ENCODE results near the gene NRSN1.
"Not testable (repeated sequence)": the region's sequence is repeated elsewhere in the genome, so short reads cannot be mapped to it uniquely, and the experiment has no call there.

Gene NRSN1

GRCh38 chr6:24142733-24143132 is 16.7 kb downstream of the NRSN1 start:
- DNase-seq (ENCODE audit: low spot score): not testable (repeated sequence)

- no peak for DNase-seq (ENCODE audit: low spot score)
Measured at GRCh38 chr6:24145690-24146131, 19.7 kb downstream of the NRSN1 start.

DNA sequence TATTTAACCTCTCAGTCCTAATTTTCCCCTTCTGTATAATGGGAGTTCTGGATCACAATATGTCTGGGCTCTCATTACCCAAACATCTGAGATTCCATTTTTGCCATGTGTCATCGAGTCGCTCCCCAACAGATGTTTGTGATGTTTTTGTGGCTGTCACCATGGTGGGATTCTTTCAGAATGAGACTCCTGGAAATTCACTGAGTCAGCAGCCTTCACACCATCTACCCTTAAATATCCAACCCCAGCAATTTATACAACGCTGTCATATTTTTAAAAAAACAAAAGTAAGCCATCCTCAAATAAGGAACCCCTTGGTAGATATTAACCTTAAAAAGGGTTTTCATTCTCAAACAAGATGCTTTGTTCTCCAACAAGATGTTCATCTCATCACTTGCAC is 20.9 kb downstream of the NRSN1 start:
- no peak for DNase-seq (ENCODE audit: low spot score)

DNA sequence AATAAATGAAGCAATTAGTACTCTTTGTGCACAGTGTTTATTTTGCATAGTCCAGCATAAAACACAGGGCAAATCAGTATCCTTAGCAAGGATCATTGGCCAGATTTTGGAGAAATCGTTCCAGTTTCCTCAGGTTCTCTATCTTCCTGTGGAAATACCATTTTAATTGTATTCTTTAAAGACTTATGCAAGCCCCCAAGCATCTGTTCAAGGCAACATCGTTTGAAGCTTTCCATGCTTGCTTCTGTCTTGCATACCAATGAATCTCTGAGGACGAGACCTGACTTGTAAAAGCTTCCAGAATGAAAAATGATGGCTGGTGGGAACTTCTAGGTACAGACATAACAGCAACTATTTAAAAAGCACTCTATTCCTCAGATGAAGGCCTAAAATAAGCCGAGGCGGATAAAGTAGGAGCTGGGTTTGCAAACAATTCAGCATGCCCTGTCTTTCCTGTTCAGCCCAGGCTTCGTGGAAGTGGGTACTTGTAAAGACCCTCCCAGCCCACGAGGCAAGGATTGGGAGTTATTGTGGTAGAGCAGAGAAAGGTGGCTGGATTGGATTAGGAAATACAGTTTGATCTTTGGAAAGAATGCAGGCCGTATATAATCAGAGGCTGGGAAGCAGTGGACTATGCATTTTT is 21.6 kb downstream of the NRSN1 start:
- DNase-seq (ENCODE audit: low spot score): no peak

- DNase-seq (ENCODE audit: low spot score): no peak
Measured at GRCh38 chr6:24148154-24148570, 22.1 kb downstream of the NRSN1 start.

- DNase-seq (ENCODE audit: low spot score): no peak
Measured at GRCh38 chr6:24148684-24149083, 22.7 kb downstream of the NRSN1 start.

- no peak for DNase-seq (ENCODE audit: low spot score)
Measured at GRCh38 chr6:24149296-24149695, 23.3 kb downstream of the NRSN1 start.

DNA sequence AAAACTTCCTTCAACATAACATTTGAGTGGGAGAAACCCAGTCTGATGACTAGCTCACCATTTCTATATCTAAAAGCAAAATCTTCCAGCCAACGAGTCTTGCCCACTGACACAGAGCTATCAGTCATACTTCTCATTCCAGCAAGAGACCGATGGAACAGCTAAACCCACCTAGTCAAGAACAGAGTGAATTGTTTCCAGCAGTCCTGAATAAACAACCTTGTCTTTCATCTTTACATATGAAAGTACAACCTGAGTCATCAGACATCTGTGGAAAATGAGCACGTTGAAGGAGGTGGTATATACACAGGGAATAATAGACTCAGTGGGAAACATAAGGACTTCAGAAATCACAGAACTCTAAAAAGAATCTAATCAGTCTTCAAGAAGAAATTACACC is 23.8 kb downstream of the NRSN1 start:
- DNase-seq (ENCODE audit: low spot score): no peak

DNA sequence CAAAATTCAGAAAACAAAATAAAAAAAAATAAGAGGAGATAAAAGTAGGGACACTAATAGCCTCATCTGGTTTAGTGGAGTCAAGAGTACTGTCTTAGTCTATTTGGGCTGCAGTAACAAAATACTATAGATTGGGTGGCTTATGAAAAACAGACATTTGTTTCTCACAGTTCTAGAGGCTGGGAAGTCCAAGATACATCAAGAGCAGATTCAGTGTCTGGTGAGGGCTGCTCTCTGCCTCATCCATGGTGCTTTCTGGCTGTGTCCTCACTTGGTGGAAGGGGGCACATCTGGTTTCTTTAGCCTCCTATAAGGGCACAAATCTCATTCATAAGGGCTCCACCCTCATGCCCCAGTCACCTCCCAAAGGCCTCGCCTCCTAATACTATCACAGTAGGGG is 26.0 kb downstream of the NRSN1 start:
- no peak for DNase-seq (ENCODE audit: low spot score)

DNA sequence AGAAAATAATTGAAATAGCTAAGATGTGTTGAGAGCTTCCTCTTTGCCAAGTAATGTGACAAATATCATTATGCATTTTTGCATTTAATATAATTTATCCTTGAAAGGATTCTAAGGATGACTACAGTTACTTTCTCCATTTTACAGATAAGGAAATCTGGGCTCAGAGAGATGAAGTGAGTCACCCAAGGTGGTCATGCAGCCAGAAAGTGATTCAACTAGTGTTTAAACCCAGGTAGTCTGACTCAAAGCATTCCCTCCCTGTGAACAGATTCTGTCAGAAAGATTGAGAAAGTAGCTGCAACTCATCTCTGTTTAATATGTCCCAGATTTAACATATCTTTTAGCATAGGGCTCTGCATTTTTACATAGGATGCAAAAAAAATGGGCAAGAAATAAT is 28.1 kb downstream of the NRSN1 start:
- no peak for DNase-seq (ENCODE audit: low spot score)

DNA sequence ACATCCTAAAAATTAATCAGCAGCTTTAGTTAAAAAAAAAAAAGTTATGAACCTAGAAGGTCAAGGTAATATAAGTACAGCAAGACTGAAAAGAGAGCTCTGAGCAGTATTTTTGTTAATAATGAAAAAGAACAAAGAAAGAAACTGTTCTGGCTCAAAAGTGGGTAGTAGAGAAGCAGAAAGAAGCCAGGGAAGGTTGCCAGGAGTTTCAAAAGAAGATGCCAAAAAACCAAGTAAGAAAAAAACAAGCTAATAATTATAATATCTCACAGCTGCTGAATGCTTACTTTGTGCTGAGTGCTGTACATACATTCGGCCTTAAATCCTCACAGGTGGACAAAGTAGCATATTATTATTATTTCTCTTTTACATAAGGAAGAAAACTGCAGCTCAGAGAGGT is 31.9 kb downstream of the NRSN1 start:
- DNase-seq (ENCODE audit: low spot score): no peak

DNA sequence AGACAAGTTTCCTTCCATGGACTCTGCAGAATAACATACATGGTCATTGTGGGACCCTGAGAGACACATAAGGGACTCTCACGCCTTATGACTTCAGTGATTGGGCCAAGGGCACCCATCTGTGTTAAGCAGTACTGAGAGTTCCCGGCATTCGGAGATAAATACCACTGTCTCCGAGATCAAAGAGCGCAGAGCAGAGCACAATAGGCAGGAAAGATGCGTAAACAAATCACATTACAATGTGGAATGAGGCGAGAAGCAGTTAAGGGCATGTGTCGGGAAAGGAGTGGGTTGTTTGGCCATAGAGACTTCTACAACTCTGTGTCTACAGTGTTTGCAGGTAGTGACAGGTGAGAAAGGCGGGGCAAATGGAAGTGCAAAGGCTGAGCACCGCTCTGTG is 57.6 kb downstream of the NRSN1 start:
- DNase-seq (ENCODE audit: low spot score): no peak

- DNase-seq (ENCODE audit: low spot score): no peak
Measured at GRCh38 chr6:24186349-24186748, 60.3 kb downstream of the NRSN1 start.

DNA sequence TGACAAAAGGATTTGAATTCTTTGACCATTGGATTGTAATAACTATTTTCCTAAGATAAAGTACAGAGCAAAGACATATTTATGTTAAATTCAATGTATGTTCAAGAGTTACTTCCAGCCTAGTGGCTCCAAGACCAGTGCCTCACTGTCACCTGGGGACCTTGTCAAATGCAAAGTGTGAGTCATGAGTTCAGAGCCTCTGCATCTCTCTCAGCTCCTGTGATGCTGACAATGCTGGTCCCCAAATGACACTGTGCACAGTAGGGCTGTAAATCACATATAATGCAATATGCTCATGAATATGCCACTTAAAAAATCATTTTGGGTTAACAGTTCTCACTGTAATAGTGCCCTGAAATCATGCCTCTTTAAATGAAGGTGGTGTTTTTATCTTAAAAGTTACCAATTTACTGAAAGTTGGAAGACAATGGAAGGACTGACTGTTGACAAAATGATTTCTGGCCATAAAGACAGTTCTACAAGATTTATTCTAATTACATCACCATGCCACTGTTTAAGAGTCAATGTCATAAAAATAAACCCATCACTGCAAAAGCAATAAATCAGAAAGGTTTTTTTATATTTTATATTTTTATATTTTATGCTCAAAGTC is 62.1 kb downstream of the NRSN1 start:
- no peak for DNase-seq (ENCODE audit: low spot score)

GRCh38 chr6:24188578-24189080 is 62.6 kb downstream of the NRSN1 start:
- DNase-seq (ENCODE audit: low spot score): no peak

GRCh38 chr6:24191346-24191745 is 65.3 kb downstream of the NRSN1 start:
- no peak for DNase-seq (ENCODE audit: low spot score)

DNA sequence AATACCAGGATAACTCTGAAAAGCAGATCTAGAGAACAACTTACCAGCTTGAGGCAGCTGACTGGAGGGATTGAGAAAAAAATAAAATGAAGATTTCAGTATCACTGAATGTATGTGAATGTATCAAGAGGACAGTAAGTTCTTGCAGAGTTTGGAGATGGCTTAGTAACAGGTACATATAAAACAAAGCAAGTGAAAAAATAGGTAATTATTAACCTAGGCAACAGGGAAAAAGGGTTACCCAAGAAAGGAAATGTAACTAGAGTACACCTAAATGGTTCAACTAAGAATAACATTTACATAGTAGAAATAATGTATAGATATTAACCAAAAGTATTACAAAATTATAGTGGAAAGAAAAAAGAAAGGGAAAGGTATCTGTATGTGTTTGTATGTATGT is 67.3 kb downstream of the NRSN1 start:
- DNase-seq (ENCODE audit: low spot score): no peak

DNA sequence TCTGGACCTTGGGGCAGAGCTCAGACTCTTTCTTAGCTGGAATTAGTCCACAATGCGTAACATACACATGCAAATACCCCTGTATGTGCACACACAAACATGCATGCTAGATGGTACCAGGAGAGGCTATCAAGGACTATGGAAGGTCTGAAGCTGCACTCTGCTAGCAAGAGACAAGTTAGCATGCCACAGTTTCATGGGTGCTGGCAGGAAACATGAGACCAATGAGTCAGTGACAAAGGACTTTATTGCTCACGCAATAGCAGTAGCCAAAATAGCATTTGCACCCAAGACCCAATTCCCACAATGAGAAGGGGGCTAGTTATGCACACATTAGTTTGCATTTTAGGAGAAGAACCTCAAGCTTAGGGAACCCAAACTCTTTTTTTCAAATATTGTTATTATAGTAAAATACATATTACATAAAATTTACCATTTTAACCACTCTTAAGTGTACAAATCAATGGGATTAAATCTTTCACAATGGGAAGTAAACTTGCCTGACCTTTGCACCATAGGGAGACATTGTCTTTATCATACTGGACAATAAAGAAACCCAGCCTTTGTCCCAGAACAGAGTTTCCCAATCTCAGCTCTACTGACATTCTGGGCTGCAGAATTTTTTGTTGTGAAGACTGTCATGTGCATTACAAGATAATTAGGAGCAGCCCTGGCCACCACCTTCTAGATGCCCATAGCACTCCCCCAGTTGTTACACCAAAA is 69.1 kb downstream of the NRSN1 start:
- DNase-seq (ENCODE audit: low spot score): no peak

- no peak for DNase-seq (ENCODE audit: low spot score)
Measured at GRCh38 chr6:24195836-24196597, 70.0 kb downstream of the NRSN1 start.
